Measurements from ENCODE around the gene CDKN1C.
"Not testable (repeated sequence)": the region's sequence is repeated elsewhere in the genome, so short reads cannot be mapped to it uniquely, and the experiment has no call there.

The CDKN1C gene

GRCh38 chr11:2922655-2923054, 37.1 kb upstream of the CDKN1C start:
- no peak for DNase-seq

- no peak for DNase-seq
These were observed 36.3 kb upstream of the CDKN1C start for GRCh38 chr11:2921742-2922493.

GRCh38 chr11:2921261-2921660, 35.7 kb upstream of the CDKN1C start:
- DNase-seq, result no peak

- no peak for DNase-seq
These were observed 34.8 kb upstream of the CDKN1C start for GRCh38 chr11:2920343-2920742.

- DNase-seq, result no peak
These were observed 34.3 kb upstream of the CDKN1C start for GRCh38 chr11:2919837-2920236.

GRCh38 chr11:2919188-2919587, 33.6 kb upstream of the CDKN1C start:
- no peak for DNase-seq

- DNase-seq, result no peak
These were observed 32.4 kb upstream of the CDKN1C start for GRCh38 chr11:2917842-2918490.

GRCh38 chr11:2916892-2917645, 31.5 kb upstream of the CDKN1C start:
- no peak for DNase-seq

- DNase-seq, result no peak
These were observed 30.7 kb upstream of the CDKN1C start for GRCh38 chr11:2916114-2916891.

GRCh38 chr11:2915473-2915872, 29.9 kb upstream of the CDKN1C start:
- DNase-seq, result no peak

GRCh38 chr11:2914455-2915195, 29.1 kb upstream of the CDKN1C start:
- no peak for DNase-seq

- no peak for DNase-seq
These were observed 28.2 kb upstream of the CDKN1C start for GRCh38 chr11:2913776-2914175.

- DNase-seq, result no peak
These were observed 27.4 kb upstream of the CDKN1C start for GRCh38 chr11:2913019-2913431.

GRCh38 chr11:2912498-2912897, 26.9 kb upstream of the CDKN1C start:
- DNase-seq, result no peak

GRCh38 chr11:2911785-2912391, 26.3 kb upstream of the CDKN1C start:
- no peak for DNase-seq

GRCh38 chr11:2911088-2911784, 25.7 kb upstream of the CDKN1C start:
- no peak for DNase-seq

- no peak for DNase-seq
These were observed 24.9 kb upstream of the CDKN1C start for GRCh38 chr11:2910401-2910955.

GRCh38 chr11:2909133-2909902, 23.7 kb upstream of the CDKN1C start:
- DNase-seq, result no peak

- no peak for DNase-seq
These were observed 22.6 kb upstream of the CDKN1C start for GRCh38 chr11:2908130-2908529.

- not testable (repeated sequence) for DNase-seq
These were observed 19.7 kb upstream of the CDKN1C start for GRCh38 chr11:2905299-2905698.

Data from CD4-positive, alpha-beta T cell treated with Interferon gamma for 1 hour (primary cell).